GM18498 (cell line): Measurements from ENCODE around the gene SEC24A.
A peak's percentile ranks its signal among the peaks of the same experiment; 100 is the strongest.
"Not testable (repeated sequence)": the region's sequence is repeated elsewhere in the genome, so short reads cannot be mapped to it uniquely, and the experiment has no call there.

Experiments
- ATAC-seq: cut with Tn5 transposase; IDR thresholded peaks from one replicate; pipeline ENCODE4 v1.9.1; 2021; ENCODE audit warnings: mild to moderate bottlenecking, moderate library complexity; ENCODE audit not compliant: unreplicated experiment

The SEC24A gene

DNA sequence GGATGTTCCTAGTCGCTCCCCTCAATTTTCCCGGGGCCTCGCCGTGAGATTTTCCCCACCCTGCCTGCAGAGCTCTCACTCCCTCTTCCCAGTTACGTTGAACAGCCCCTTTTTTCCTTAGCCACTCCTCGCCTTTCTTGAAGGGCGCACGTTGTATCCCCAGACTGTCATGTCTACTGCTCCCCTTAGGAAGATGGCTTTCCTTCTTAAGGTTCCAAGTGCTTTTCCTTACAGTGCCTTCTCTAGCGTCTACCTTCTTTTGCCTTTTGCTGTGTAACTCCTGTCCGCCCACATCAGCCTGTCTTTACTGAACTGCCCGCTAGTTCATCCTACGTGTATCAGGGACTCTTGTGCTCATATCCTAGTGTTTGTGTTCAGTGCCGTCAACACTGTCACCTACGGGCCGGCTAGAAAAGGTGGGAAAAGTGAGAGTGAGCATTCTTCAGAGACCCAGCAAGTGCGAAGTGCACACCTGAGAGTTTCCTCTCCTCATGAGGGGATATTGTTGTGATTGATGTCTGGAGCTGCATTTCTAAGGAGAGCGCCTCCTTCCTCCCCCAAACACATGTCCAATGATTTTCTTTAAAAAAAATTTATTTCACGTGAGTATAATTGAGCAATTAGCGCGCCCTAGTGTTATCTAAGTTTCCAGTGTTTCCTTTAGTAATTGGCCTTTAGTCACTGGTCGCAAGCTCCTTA is 90.5 kb downstream of the SEC24A start:
- ATAC-seq: peak; percentile 16

GRCh38 chr5:134741052-134741451 is 92.5 kb downstream of the SEC24A start:
- no peak for ATAC-seq

- ATAC-seq: no peak
These were observed 93.5 kb downstream of the SEC24A start for GRCh38 chr5:134742134-134742533.

DNA sequence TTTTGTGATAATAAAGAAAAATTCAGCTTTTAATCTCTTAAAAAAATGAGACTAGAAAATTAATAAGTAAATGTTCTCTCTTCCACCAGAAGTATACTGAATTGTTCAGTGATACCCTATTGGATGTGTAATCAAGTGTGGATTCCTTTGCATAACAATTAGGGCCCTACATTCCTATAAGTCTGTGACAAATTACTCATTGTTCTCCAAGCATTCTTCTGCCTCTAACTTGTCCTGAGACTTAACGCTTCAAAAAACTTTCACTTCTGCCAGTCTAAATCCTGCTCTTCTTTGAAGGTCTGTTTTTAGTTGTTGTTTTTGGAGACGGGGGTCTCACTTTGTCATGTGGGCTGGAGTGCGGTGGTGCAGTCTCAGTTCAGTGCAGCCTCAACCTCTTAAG is 100.8 kb downstream of the SEC24A start:
- ATAC-seq: no peak

- no peak for ATAC-seq
These were observed 109.6 kb downstream of the SEC24A start for GRCh38 chr5:134758176-134758503.

DNA sequence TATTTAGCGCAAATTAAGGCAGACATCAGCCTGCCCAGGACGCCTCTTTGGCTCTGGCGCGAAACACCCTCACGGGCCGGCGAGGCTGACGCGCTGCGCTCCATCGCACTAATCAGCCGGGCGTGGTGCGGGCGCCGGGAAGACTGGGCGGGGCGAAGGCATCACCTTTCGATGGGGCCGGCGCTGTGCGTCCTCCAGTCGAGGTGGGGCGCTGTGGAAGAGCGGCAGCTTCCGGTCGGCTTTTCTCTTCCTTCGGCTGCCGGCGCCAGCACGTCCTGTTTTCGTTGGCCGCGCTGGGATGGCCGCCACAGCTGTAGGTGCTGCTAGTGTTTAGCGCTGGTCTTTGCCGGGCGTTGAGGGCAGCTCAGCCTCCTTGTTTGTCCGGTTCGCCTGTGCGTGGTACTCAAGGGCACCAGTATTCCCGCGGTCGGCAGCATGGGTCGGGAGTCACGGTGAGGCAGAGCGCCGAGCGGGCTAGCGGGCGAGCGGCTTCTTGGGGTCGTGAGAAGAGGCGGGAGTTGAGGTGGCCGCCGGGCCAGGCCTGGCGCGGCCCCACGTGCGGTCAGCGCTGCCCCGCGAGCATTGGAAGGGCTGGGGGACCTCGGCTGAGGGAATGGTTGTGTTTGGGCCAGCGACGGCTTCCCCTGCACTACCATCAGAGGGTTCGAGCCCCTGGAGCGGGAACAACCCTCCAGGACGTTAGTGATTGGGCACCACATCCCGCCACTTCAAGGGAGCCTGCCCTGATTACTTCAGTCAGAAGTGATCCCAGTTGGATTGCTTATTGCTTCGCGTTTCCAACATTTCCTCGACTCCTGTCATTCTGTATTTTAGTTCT is 110.1 kb downstream of the SEC24A start, which contains the start of gene DDX46:
Gene DDX46 (plus strand): TSS at position 276 of the 838 bp plus-strand sequence. CDS start 160 bp downstream, at position 436.
- ATAC-seq: peak; percentile 98

DNA sequence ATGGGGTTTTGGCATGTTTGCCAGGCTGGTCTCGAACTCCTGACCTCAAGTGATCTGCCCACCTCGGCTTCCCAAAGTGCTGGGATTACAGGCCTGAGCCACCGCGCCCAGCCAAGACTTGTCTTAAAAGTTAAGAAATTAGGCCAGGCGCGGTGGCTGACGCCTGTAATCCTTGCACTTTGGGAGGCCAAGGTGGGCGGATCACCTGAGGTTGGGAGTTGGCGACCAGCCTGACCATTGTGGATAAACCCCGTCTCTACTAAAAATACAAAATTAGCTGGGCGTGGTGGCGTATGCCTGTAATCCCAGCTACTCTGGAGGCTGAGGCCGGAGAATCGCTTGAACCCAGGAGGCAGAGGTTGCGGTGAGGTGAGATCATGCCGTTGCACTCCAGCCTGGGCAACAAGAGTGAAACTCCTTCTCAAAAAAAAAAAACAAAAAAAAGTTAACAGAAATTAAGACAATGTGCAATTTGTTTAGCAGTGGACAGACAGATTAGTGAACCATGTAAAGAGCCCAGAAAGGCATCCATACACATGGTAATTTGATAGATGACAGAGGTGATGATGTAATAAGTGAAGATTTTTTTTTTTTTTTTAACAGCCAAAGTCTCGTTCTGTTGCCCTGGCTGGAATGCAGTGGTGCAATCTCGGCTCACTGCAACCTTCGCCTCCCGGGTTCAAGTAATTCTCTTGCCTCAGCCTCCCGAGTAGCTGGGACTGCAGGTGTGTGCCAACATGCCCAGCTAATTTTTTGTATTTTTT is 119.1 kb downstream of the SEC24A start:
- ATAC-seq: not testable (repeated sequence)

DNA sequence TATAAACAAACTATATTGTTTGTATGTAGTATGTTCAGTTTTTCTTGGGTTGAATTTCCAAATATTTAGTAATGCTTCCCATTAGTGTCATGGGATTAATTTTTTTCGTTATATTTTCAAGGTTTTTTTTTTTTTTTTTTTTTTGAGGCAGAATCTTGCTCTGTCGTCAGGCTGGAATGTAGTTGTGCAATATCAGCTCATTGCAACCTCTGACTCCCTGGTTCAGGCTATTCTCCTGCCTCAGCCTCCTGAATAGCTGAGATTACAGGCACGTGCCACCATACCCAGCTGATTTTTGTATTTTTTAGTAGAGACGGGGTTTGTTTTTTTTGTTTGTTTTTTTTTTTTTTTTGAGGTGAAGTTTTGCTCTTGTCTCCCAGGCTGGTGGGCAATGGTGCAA is 120.6 kb downstream of the SEC24A start:
- ATAC-seq: no peak

GRCh38 chr5:134772461-134773125 is 124.0 kb downstream of the SEC24A start:
- ATAC-seq: no peak

- no peak for ATAC-seq
These were observed 128.8 kb downstream of the SEC24A start for GRCh38 chr5:134777366-134777765.
